ENCODE measurements around the gene PTCH1. TPM values are rescaled to one million over a fixed set of nuclear protein-coding genes. Genes with fewer than 3 reads are reported as not detected.

Gene PTCH1
- total and polyA plus RNA-seq, 4 donors = 3.1 to 31.1 (median 12.1) TPM

- DNase-seq = no peak
- Histone ChIP-seq H3K9me3 (ENCODE audit: control insufficient read depth in 4 of 4, insufficient read depth in 3 of 4, low read length in 3 of 4) (no peaks in the 10 kb centered on the region), H3K4me1 (ENCODE audit: control insufficient read depth in 5 of 5, insufficient read depth in 5 of 5, low read length in 5 of 5) (peaks cover 0 to 14% (median 2%) of the 10 kb centered on the region in 5 donors), H3K36me3 (ENCODE audit: control insufficient read depth in 4 of 4, insufficient read depth in 4 of 4, low read length in 4 of 4) (peaks cover 18 to 89% (median 50%) of the 10 kb centered on the region in 4 donors), H3K9ac (ENCODE audit: insufficient read depth in 1 of 2, low read length in 2 of 2) (no peak overlapping the region), H3K4me3 (no peak overlapping the region), H3K27ac (ENCODE audit: low read depth in 1 of 2, low read length in 1 of 2) (no peak overlapping the region), H3K27me3 (ENCODE audit: control insufficient read depth in 3 of 3, insufficient read depth in 3 of 3, low read length in 2 of 3) (no peaks in the 10 kb centered on the region)
- WGBS, 2 donors = 89 to 97% methylated on average over 4 of the region's 4 CpGs
- TF ChIP-seq, protein P1, sequence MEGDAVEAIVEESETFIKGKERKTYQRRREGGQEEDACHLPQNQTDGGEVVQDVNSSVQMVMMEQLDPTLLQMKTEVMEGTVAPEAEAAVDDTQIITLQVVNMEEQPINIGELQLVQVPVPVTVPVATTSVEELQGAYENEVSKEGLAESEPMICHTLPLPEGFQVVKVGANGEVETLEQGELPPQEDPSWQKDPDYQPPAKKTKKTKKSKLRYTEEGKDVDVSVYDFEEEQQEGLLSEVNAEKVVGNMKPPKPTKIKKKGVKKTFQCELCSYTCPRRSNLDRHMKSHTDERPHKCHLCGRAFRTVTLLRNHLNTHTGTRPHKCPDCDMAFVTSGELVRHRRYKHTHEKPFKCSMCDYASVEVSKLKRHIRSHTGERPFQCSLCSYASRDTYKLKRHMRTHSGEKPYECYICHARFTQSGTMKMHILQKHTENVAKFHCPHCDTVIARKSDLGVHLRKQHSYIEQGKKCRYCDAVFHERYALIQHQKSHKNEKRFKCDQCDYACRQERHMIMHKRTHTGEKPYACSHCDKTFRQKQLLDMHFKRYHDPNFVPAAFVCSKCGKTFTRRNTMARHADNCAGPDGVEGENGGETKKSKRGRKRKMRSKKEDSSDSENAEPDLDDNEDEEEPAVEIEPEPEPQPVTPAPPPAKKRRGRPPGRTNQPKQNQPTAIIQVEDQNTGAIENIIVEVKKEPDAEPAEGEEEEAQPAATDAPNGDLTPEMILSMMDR (IDR thresholded peaks at IDR 0.05; ENCODE audit: control extremely low read depth, extremely low read depth) = no peak
- no peak for ATAC-seq (ENCODE audit: insufficient read depth, low FRiP score)
Observed at GRCh38 chr9:95452176-95452575, 64.6 kb downstream of the PTCH1 start.

DNA sequence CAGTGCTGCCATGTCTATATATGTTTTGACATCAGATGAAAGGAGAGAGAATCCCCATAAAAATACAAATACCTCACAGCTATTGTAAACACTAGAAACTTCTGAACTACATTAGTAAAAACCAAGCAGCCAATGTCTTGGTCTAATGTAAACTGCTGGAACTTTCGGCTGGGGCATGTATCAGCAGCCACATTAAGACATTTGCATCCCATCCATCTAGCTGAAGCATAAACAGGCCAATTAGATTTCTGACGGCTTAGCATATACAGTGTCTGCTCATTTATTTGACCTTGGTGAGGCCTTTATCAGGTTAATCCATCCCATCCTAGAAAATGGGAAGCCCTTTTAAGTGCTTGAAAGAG, 65.7 kb downstream of the PTCH1 start:
- WGBS, 2 donors = 79 to 82% methylated on average over 2 of the region's 2 CpGs

GRCh38 chr9:95450171-95451064, 66.4 kb downstream of the PTCH1 start:
- ATAC-seq (ENCODE audit: insufficient read depth, low FRiP score) (no peak), DNase-seq (no peak)
- no peak overlapping the region for H3K9ac ChIP-seq (ENCODE audit: insufficient read depth in 1 of 2, low read length in 2 of 2)
- TF ChIP-seq, protein P1 (IDR thresholded peaks at IDR 0.05; ENCODE audit: control extremely low read depth, extremely low read depth) = no peak
- H3K27me3 ChIP-seq (ENCODE audit: control insufficient read depth in 3 of 3, insufficient read depth in 3 of 3, low read length in 2 of 3) = no peaks in the 10 kb centered on the region
- 87 to 88% methylated on average over 11 of the region's 11 CpGs for WGBS, 2 donors
- peaks cover 0 to 21% (median 2%) of the 10 kb centered on the region in 5 donors for H3K4me1 ChIP-seq (ENCODE audit: control insufficient read depth in 5 of 5, insufficient read depth in 5 of 5, low read length in 5 of 5)
- no peak overlapping the region for H3K4me3 ChIP-seq
- H3K9me3 ChIP-seq (ENCODE audit: control insufficient read depth in 4 of 4, insufficient read depth in 3 of 4, low read length in 3 of 4) = no peaks in the 10 kb centered on the region
- no peak overlapping the region for H3K27ac ChIP-seq (ENCODE audit: low read depth in 1 of 2, low read length in 1 of 2)
- peaks cover 15 to 85% (median 54%) of the 10 kb centered on the region in 4 donors for H3K36me3 ChIP-seq (ENCODE audit: control insufficient read depth in 4 of 4, insufficient read depth in 4 of 4, low read length in 4 of 4)

More for the DNA sequence above, 65.7 kb downstream of the PTCH1 start:
- Histone ChIP-seq H3K4me1 (ENCODE audit: control insufficient read depth in 5 of 5, insufficient read depth in 5 of 5, low read length in 5 of 5) (peaks cover 0 to 21% (median 2%) of the 10 kb centered on the region in 5 donors), H3K27ac (ENCODE audit: low read depth in 1 of 2, low read length in 1 of 2) (no peak overlapping the region), H3K27me3 (ENCODE audit: control insufficient read depth in 3 of 3, insufficient read depth in 3 of 3, low read length in 2 of 3) (no peaks in the 10 kb centered on the region), H3K9me3 (ENCODE audit: control insufficient read depth in 4 of 4, insufficient read depth in 3 of 4, low read length in 3 of 4) (no peaks in the 10 kb centered on the region), H3K36me3 (ENCODE audit: control insufficient read depth in 4 of 4, insufficient read depth in 4 of 4, low read length in 4 of 4) (peaks cover 15 to 86% (median 55%) of the 10 kb centered on the region in 4 donors), H3K9ac (ENCODE audit: insufficient read depth in 1 of 2, low read length in 2 of 2) (no peak overlapping the region), H3K4me3 (no peak overlapping the region)
- TF ChIP-seq, protein P1 (IDR thresholded peaks at IDR 0.05; ENCODE audit: control extremely low read depth, extremely low read depth) = no peak
- ATAC-seq (ENCODE audit: insufficient read depth, low FRiP score) (no peak), DNase-seq (peak in 2 of 3 donors; percentile 55 to 56)
